NCI-H1417 (cell line): ENCODE results near the gene TARBP2.
"Not testable (repeated sequence)": the region's sequence is repeated elsewhere in the genome, so short reads cannot be mapped to it uniquely, and the experiment has no call there.

Experiments used
- DNase-seq, 3 experiments: peaks; one replicate each; lab custom pipeline; 2025; lab: John Stamatoyannopoulos, UW

The TARBP2 gene

GRCh38 chr12:53474819-53475218 lies 26.3 kb upstream of the TARBP2 start:
- no peak for DNase-seq

DNA sequence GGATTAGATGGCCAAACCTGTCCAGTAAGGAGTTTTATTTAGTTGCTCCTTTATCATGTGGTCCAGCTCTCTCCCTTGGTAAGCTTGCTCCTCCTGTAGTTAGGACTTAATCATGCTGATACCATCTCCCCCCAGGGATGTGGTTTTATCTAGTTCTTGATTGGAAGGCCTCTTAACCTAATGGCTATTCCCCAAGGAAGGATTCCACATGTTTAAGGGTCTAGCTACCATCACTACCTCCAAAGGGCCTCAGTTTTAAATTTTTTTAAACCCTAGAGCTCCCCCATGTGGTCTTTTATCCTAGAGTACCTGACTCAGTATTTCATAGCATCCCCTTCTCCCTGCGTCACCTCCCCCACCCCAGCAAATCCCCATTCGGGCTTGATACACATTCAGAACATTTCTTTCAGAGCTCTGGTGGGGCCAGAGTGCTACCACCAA lies 24.3 kb upstream of the TARBP2 start:
- peak in 2 of 3 experiments; percentile 18 to 39 for DNase-seq

- DNase-seq: no peak
These were observed 22.2 kb upstream of the TARBP2 start for GRCh38 chr12:53478865-53479264.

- no peak for DNase-seq
These were observed 21.8 kb upstream of the TARBP2 start for GRCh38 chr12:53479331-53479730.

DNA sequence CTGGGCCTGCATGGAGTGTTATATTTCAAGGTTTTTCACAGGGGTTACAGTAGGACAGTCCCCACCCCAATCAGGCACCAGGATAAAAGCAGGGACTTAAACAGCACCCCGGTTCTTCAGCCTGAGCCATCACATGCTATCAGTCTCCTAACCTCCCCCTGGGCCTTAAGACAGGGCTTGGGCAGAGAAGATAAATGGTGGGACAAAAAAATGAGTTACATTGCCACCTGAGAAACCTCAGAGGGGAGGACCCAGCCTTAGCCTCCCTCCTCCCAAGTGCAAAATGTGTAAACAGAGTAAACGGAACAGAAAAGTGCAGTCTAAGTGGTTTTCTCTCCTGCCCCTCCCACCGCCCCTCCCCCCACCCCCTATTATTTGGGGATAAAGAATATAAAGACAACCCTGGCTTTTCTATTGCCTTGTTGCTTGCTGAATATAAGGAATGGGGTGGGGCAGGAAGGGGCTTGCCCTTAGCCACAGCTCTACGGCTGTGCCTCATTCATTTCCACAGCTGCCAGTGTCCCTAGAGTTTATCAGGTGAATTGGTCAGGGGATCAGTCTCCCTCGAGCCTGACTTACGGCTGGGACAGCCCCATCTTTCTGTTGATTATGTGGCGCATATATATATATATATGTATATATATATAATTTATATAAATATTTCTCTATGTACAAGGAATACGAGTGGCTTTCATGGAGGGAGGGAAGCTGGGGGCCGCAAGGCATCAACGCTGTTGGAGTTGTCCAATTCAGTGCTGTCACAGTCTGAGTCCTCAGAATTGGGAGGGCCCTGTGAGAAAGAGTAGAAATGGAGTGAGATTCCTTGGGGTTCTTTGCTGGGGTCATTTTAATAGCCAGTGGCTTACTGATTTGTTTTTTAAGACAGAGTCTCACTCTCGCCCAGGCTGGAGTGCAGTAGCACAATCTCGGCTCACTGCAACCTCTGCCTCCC lies 20.3 kb upstream of the TARBP2 start:
- no peak for DNase-seq

DNA sequence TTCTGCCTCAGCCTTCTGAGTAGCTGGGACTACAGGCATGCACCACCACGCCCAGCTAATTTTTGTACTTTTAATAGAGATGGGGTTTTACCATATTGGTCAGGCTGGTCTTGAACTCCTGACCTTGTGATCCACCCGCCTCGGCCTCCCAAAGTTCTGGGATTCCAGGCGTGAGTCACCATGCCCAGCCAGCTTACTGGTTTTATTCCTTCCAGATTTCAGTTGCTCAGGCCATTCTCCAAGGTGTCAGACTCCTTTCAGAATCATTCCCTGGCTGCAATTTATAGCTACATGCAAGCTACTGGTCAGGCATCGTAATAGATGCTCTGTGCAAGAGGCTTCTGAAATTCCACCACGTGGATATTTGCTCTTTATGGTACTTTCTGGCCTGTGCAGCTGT lies 19.6 kb upstream of the TARBP2 start:
- not testable (repeated sequence) for DNase-seq

DNA sequence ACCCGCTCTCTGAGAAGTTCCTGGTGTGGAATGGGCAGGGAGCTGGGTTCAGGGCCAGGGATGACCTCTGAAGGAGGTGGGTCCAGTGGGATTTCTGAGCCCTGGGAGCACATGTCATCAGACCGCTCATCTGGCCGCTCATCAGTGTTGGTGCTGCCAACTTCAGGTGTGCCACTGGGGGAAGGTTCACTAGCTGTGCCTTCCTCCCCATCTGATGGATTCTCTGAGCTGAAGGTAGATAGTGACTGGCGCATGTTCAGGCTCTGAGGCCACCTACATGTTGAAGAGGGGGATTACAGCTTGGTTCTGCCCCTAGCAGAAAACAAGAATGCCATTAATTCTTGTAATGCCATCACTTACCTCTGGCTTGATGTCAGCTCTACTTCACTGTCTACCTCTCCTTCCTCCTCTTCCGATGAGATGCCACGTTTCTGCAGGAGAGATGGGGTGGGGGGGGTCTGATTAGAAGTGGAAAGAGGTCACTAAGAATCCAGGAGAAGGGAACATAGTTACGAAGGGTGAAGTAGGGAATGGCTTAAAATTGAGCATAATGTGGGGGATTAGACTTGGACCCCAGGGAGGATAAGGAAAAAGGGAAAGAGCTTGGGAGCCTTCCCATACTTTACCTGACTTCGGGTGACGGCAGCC lies 19.0 kb upstream of the TARBP2 start:
- DNase-seq: peak in 1 of 3 experiments; percentile 19

DNA sequence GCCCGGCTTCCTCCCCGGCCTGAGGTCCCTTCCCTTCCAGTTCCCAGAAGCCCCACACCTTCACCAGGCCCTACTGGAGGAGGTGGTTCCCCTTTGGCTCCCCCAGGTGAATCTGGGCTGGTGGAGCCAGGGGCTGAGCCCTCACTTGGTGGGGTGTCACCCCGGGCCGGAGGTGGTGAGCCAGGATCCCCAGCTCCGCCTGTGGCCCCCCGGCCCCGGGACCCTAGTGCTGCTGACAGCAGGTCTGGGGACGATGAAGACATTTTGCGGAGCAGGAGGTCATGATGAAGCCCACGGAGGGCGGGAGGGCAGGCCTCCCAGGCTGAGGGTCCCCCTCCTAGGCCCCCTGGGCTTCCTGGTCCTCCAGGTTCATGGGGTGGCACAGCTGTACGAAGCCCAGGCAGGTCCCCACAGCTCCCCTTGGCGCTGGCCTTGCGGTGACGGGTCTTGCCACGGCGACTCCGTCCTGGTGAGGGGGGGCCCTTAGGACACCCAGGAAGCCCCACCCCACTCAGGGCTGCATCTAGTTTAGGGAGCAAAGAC lies 18.4 kb upstream of the TARBP2 start:
- DNase-seq: no peak

GRCh38 chr12:53483225-53483978 lies 17.7 kb upstream of the TARBP2 start:
- DNase-seq: no peak

DNA sequence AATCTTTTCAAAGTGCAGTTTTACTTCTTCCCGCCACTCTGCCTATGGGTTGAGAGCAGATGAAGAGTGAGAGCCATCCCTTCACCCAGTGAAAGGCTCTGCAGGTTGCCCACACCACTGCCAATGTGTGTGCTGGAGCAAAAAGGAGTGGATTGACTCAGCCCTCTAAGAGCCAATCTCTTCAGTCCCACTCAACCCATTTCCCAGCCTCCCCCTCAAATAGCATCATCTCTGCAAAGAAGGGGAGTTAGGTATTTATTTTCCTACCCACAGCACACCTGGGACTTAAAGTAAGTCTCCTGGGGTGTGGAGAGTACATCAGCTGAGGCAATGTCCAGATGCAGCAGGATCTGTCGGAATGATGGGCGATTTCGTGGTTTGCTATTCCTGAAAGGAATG lies 17.1 kb upstream of the TARBP2 start:
- DNase-seq: no peak

GRCh38 chr12:53484686-53485575 lies 16.2 kb upstream of the TARBP2 start:
- DNase-seq: no peak

- DNase-seq: no peak
These were observed 14.9 kb upstream of the TARBP2 start for GRCh38 chr12:53485955-53486735.

DNA sequence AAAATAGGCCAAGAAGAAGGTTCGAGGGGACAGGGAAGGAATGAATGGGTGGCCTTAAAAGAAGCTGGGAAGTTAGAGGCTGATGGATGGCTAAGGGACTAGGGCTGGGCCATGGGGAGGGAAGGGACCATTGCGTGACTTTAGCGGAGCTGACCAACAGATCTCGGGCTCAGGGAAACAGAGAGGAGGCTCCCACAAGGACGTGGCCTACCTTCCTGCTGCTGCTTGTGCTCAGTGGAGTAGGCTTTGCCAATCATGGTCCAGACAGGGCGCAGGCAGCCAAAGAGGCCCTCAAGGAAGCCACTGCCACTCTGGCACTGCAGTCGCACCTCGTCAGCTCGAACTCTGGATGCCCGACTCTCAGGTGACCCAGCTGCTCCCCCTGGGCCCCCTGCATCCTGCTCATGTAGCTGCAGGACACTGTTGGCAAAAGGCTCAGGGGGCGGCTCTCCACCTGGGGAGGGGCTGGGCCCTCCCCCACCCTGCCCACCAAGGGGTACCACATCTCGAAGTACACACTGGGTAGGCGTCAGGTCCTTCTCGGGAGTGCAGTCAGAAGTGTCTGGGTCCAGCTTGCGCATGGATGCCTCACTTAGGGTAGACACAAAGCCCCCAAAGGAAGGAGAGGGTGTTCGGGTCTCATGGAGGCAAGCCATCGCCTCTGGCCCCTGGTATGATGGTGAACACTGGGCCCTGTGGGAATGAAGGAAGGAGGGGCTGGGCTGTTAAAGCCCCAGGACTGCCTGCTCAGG lies 14.2 kb upstream of the TARBP2 start:
- no peak for DNase-seq

- no peak for DNase-seq
These were observed 11.7 kb upstream of the TARBP2 start for GRCh38 chr12:53489242-53489864.

GRCh38 chr12:53492188-53492587 lies 8.9 kb upstream of the TARBP2 start:
- DNase-seq: peak; percentile 27 to 66 (median 55)

- peak; percentile 93 to 97 (median 95) for DNase-seq
These were observed 8.1 kb upstream of the TARBP2 start for GRCh38 chr12:53492830-53493609.

- DNase-seq: peak; percentile 35 to 58 (median 39)
These were observed 7.3 kb upstream of the TARBP2 start for GRCh38 chr12:53493610-53494391.
